GM19351 (cell line): ENCODE data around the gene ARHGEF28.

Source experiments
- ATAC-seq: cut with Tn5 transposase; IDR thresholded peaks from one replicate; pipeline ENCODE4 v1.9.1; 2021; ENCODE audit warnings: mild to moderate bottlenecking, moderate library complexity; ENCODE audit not compliant: unreplicated experiment

ARHGEF28 gene

GRCh38 chr5:73625944-73626811, at the start of gene ARHGEF28:
Gene ARHGEF28 (plus strand): TSS chr5:73626196. CDS start chr5:73684852, 58,656 bp downstream.
- ATAC-seq, result no peak

GRCh38 chr5:73582285-73583145, 43.5 kb upstream of the ARHGEF28 start:
- ATAC-seq, result no peak

- ATAC-seq, result no peak
Measured at GRCh38 chr5:73587923-73588322, 38.1 kb upstream of the ARHGEF28 start.

GRCh38 chr5:73591102-73591695, 34.8 kb upstream of the ARHGEF28 start:
- ATAC-seq, result peak; percentile 55

GRCh38 chr5:73591698-73592501, 34.1 kb upstream of the ARHGEF28 start:
- ATAC-seq, result no peak

- ATAC-seq, result no peak
Measured at GRCh38 chr5:73592551-73592950, 33.4 kb upstream of the ARHGEF28 start.

DNA sequence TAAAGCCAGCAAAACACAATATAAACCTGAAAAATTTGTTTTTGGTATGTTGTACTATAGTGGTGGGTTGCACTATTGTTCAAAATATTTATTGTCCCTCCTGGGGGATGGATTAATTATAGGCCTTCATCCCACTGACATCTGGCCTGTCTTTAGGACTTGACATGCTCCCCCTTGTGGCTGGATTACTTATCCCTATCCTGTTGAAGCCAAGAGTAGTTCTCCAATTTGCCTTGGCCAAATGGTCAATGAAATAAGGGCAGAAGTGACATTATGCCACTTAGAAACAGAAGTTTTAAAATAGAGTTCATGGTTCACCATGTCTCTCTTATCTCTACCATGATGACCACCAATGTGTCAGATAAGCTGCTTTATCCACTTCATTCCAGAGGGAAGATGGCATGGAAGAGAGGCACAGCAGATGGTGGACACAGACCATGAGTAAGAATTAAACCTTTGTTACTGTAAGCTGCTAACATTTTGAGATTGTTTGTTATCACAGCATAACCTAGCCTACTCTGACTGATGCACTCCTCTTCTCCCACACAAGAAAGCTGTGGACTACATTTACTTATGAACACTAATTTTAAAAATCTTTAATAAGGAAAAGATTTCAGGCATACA, 29.2 kb upstream of the ARHGEF28 start:
- no peak for ATAC-seq

- ATAC-seq, result no peak
Measured at GRCh38 chr5:73599380-73599779, 26.6 kb upstream of the ARHGEF28 start.

DNA sequence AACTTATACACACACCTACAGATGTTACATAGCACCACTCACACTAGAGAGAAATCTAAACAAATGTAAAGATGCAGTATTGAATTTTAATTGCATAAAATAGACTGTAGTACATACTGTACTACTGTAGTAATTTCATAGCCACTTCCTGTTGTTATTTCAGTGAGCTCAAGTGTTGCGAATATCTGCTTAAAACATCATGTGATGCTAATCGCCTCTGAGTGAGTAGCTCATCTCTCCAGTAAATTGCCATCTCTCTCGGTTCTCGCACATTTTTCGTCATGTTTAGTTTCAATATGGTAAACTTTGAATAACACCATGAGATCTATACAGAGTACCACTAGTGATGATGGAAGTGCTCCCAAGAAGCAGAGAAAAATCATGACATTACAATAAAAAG, 22.0 kb upstream of the ARHGEF28 start:
- ATAC-seq, result no peak

DNA sequence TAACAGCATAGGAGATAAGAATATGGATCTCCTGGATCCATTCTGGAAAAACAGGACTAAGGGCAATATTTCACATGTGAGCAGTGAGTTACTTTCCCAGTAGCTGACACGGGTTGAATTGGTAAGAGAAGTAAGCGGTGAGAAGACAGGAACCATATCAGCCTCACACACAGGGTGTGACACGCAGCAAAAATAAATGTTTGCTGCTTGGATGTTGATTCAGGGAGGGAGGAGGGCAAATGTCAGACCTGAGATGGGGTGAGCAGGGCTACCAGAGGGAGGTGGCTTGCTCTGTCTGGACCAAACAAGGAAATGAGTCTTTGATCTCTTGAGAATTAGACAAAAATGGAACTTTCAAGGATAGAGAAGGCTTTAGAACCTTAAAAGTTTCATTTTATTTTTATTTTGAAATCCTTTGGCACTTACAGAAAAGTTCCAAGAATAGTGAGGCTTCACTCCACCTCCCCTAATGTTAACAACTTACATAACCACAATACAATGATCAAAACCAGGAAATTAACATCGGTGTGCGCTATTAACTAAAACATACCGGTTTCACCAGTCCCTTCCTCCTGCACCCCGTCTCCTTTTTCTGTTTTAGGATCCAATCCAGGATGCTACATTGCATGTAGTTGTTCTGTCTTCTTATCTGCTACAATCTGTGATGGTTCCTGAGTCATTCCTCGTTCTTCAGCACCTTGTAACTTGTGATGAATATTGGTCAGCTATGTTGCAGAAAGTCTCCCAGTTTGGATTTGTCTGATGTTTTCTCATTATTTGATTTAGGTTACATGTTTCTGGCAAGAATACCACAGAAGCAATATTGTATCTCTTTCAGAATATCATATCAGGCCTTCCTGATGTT, 20.5 kb upstream of the ARHGEF28 start:
- no peak for ATAC-seq

- ATAC-seq, result no peak
Measured at GRCh38 chr5:73606206-73606753, 19.7 kb upstream of the ARHGEF28 start.

- ATAC-seq, result no peak
Measured at GRCh38 chr5:73607228-73607627, 18.8 kb upstream of the ARHGEF28 start.

DNA sequence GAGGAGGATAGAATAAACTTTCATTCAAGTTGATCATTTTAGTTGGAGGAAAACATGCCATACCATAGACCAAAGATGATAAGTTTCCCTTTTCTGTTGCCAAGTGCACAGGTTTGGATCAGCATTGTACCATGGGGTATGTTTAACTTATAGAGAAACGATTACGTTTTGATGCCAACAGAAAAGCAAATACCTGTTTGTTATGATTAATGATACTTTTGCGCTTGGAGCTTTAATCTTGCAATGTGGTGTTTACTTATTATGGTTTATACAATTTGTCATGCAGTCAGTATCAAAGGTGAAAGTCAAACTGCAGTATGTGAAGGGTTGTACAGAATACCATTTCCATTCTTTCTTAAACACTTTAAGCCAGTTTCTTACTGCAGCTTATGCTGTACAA, 13.2 kb upstream of the ARHGEF28 start:
- ATAC-seq, result no peak

GRCh38 chr5:73615085-73615484, 10.9 kb upstream of the ARHGEF28 start:
- ATAC-seq, result no peak

- no peak for ATAC-seq
Measured at GRCh38 chr5:73615947-73616346, 10.0 kb upstream of the ARHGEF28 start.

- ATAC-seq, result no peak
Measured at GRCh38 chr5:73617510-73618279, 8.3 kb upstream of the ARHGEF28 start.

- ATAC-seq, result no peak
Measured at GRCh38 chr5:73619606-73620333, 6.2 kb upstream of the ARHGEF28 start.

DNA sequence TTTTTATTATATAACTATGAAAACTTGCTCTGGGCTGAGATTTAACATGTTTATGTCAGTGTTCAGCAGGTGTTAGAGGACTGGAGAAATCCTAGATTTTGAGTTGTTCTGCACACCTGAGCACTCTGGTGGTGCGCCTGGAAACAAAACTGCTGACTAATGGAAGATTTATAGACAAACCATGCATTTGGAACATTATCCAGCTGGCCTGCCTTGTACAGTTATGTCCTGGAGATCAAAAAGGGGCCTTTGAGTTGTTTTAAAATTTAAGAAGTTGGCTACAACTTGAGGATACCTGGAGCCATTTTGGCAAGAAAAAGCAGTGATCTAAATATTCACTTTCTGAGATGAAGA, 5.7 kb upstream of the ARHGEF28 start:
- ATAC-seq, result no peak
